SK-N-SH treated with all-trans-retinoic acid at 6 μM for 48 hours (cell line): Measurements from ENCODE around the gene DOC2A.

ENCODE experiments used
- BACH2 ChIP-seq: fragments of 250-450 bp; sonication (Bioruptor Pico); IDR thresholded peaks from 2 replicates; pipeline ENCODE4 v1.9.0; 2021; ENCODE audit warnings: mild to moderate bottlenecking, borderline replicate concordance
- CSDC2 ChIP-seq: fragments of 250-450 bp; sonication (Bioruptor Pico); IDR thresholded peaks from 2 replicates; pipeline ENCODE4 v1.5.0; 2020; ENCODE audit warnings: mild to moderate bottlenecking, moderate library complexity
- RARB ChIP-seq: fragments of 250-450 bp; sonication (Bioruptor Pico); IDR thresholded peaks from 2 replicates; pipeline ENCODE4 v1.8.0; 2021; ENCODE audit warnings: mild to moderate bottlenecking, moderate library complexity
- TOX ChIP-seq: fragments of 250-450 bp; sonication (Bioruptor Pico); IDR thresholded peaks from 2 replicates; pipeline ENCODE4 v1.8.0; 2021; ENCODE audit warnings: mild to moderate bottlenecking, moderate library complexity, borderline replicate concordance
- ZFP30 ChIP-seq: fragments of 450-650 bp; formaldehyde crosslinking; IDR thresholded peaks from 2 replicates; pipeline ENCODE4 v1.5.0; 2022; ENCODE audit warnings: mild to moderate bottlenecking, moderate library complexity
- TF ChIP-seq, protein P1 (sequence below): fragments of 250-450 bp; sonication (Bioruptor Pico); IDR thresholded peaks from 2 replicates; pipeline ENCODE4 v1.8.0; 2020; ENCODE audit warnings: mild to moderate bottlenecking, moderate library complexity, borderline replicate concordance

DNA sequence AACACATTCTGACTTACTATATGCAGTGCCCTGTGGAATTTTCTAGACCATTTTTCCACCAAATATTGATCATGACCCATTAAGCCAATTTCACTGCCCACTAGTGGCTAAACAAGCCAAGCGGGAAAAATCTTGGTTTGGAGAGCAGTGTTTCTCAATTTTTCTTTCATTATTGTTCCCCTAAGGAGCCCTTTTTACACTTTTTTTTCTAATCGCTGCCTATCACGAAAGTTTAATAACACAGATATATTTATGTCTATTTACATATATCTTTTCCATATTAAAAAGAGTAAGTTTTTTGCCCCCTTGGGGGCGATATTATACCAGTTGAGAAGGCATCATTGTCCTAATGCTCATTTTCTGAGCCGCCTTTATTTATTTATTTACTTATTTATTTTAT is 31.0 kb upstream of the DOC2A start:
- TF ChIP-seq CSDC2 = no peak
- TF ChIP-seq ZFP30 (CRISPR knock-in tag) = no peak
- TF ChIP-seq, protein P1, sequence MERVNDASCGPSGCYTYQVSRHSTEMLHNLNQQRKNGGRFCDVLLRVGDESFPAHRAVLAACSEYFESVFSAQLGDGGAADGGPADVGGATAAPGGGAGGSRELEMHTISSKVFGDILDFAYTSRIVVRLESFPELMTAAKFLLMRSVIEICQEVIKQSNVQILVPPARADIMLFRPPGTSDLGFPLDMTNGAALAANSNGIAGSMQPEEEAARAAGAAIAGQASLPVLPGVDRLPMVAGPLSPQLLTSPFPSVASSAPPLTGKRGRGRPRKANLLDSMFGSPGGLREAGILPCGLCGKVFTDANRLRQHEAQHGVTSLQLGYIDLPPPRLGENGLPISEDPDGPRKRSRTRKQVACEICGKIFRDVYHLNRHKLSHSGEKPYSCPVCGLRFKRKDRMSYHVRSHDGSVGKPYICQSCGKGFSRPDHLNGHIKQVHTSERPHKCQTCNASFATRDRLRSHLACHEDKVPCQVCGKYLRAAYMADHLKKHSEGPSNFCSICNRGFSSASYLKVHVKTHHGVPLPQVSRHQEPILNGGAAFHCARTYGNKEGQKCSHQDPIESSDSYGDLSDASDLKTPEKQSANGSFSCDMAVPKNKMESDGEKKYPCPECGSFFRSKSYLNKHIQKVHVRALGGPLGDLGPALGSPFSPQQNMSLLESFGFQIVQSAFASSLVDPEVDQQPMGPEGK (CRISPR knock-in tag) = no peak
- TF ChIP-seq RARB (CRISPR knock-in tag) = no peak
- no peak for TF ChIP-seq TOX (CRISPR knock-in tag)
- no peak for TF ChIP-seq BACH2 (CRISPR knock-in tag)
